OCI-LY7 (cell line): ENCODE measurements around the gene CALCB. TPM values are rescaled to one million over a fixed set of nuclear protein-coding genes. Genes with fewer than 3 reads are reported as not detected.

Source experiments
- BruUV-seq: library from RNA; stranded (reverse); fragments of 400-500 nt; replicated peaks from 2 replicates; lab custom pipeline; 2021; lab: Mats Ljungman, UMichigan
- CTCF ChIA-PET: fragments of 300-600 bp; sonication (Branson Sonifier 250); formaldehyde crosslinking; loops from one replicate; lab custom pipeline; 2022; ENCODE audit warnings: antibody characterized with exemption; ENCODE audit not compliant: unreplicated experiment; lab: Charles Lee
- POLR2A ChIA-PET: fragments of 300-600 bp; sonication (Branson Sonifier 250); formaldehyde crosslinking; loops from one replicate; lab custom pipeline; 2022; ENCODE audit warnings: antibody characterized with exemption; lab: Charles Lee
- DNase-seq: peaks from one replicate; pipeline ENCODE4 v3.0.0-alpha.2; 2015; ENCODE audit warnings: low spot score
- H2AFZ ChIP-seq: fragments of 200-600 bp; sonication (generic), shearing (Covaris generic); 2 replicates; pipeline ENCODE4 v1.6.1; 2014; ENCODE audit warnings: mild to moderate bottlenecking, antibody characterized with exemption, low read length, moderate library complexity
- H3K27ac ChIP-seq: fragments of 200-600 bp; sonication (generic); 2 replicates; pipeline ENCODE4 v1.5.1; 2014; ENCODE audit warnings: mixed run types, low read depth, mild to moderate bottlenecking, moderate library complexity, low read length, inconsistent platforms; ENCODE audit not compliant: poor library complexity, severe bottlenecking
- H3K36me3 ChIP-seq: fragments of 200-600 bp; sonication (generic); 2 replicates; pipeline ENCODE4 v1.6.1; 2014; ENCODE audit warnings: mild to moderate bottlenecking, antibody characterized with exemption, low read length, moderate library complexity, mixed read lengths; ENCODE audit not compliant: insufficient read depth
- H3K4me1 ChIP-seq: fragments of 200-600 bp; sonication (generic); 2 replicates; pipeline ENCODE4 v1.5.1; 2014; ENCODE audit warnings: mild to moderate bottlenecking, low read length; ENCODE audit not compliant: insufficient read depth, poor library complexity, severe bottlenecking
- H3K4me2 ChIP-seq: fragments of 200-600 bp; sonication (generic); 2 replicates; pipeline ENCODE4 v1.6.1; 2014; ENCODE audit warnings: mild to moderate bottlenecking, low read length
- H3K4me3 ChIP-seq: fragments of 200-600 bp; sonication (generic); 2 replicates; pipeline ENCODE4 v1.5.1; 2014; ENCODE audit warnings: mild to moderate bottlenecking, low read depth, low read length; ENCODE audit not compliant: poor library complexity, severe bottlenecking
- H3K79me2 ChIP-seq: fragments of 200-600 bp; sonication (generic); 2 replicates; pipeline ENCODE4 v1.6.1; 2016; ENCODE audit warnings: low read depth, mild to moderate bottlenecking, low read length, moderate library complexity, mixed read lengths; ENCODE audit not compliant: insufficient read depth
- H3K9me2 ChIP-seq: fragments of 200-600 bp; sonication (generic); 2 replicates; pipeline ENCODE4 v1.6.1; 2016; ENCODE audit warnings: mild to moderate bottlenecking, low read length, mixed read lengths; ENCODE audit not compliant: insufficient read depth
- H3K9me3 ChIP-seq: fragments of 200-600 bp; sonication (generic); 2 replicates; pipeline ENCODE4 v1.6.1; 2014; ENCODE audit warnings: mild to moderate bottlenecking, mixed run types, low read length, mixed read lengths
- H4K20me1 ChIP-seq: fragments of 200-600 bp; sonication (generic); 2 replicates; pipeline ENCODE4 v1.6.1; 2014; ENCODE audit warnings: mild to moderate bottlenecking, antibody characterized with exemption, low read length, moderate library complexity, mixed read lengths; ENCODE audit not compliant: insufficient read depth
- EZH2phosphoT487 ChIP-seq: fragments of 200-600 bp; sonication (generic); IDR thresholded peaks from 2 replicates; pipeline ENCODE4 v1.6.1; 2018; ENCODE audit warnings: low read depth, borderline replicate concordance, mild to moderate bottlenecking, mixed run types, antibody characterized with exemption, low read length, moderate library complexity, mixed read lengths
- intact Hi-C: fragments of 100-400 bp; cut with micrococcal nuclease; formaldehyde crosslinking; loops from one replicate; pipeline ENCODE4 v1.10.0; 2022; ENCODE audit not compliant: unreplicated experiment
- total RNA-seq, 2 experiments: library from RNA; depleted of rRNA in 1 of 2; stranded (reverse); fragments of >200 nt in 1 of 2; shearing (Covaris generic) in 1 of 2; gene quantifications; 2 replicates each; pipeline ENCODE4 v1.2.3, GENCODE V29; 2014 to 2022
- TF ChIP-seq, protein P1 (sequence below): fragments of 200-600 bp; sonication (generic); conservative IDR thresholded peaks from 2 replicates; pipeline ENCODE4 v1.5.1; 2014; ENCODE audit warnings: mild to moderate bottlenecking, antibody characterized with exemption, low read length, moderate library complexity, mixed read lengths

CALCB gene
- total RNA-seq, 2 experiments from 2014 or later = 0.44 TPM; not detected in 1

DNA sequence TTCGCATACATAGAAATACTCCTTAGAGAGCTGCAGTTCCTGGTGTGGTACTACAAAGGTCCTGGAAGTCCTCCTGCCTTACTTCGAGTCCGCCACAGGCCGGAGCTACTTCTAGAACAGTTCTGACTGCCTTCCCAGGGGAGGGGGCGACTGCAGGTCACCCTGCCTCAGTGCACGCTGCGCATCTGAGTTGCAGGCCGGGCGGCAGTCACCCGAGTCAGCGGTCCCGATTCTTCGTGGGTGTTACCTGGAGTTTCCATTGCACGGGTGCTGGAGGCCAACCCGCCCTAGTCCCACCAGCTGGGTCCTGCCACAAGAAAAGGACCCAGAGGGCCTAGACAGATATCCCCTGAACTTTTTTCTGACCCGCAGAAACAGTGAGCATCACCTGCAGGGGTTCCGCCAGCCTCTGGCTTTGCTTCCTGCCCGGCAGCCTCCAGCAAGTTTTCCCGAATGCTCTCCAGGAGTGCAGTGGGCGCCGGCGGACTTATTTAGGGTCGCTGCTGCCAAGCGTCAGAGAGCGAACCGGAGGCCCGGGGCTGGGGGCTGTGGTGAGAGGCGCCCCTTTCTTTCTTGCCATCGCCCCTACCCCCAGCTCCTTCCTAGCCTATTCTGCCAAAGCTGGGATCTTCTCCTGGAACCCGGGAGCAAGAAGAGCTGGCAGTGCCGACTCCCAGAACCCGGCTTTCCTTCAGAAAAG, 1.7 kb upstream of the CALCB start:
- no peak overlapping the region for H2AFZ ChIP-seq
- no peaks in the 10 kb centered on the region for H3K4me1 ChIP-seq
- no peak for TF ChIP-seq EZH2phosphoT487
- TF ChIP-seq, protein P1, sequence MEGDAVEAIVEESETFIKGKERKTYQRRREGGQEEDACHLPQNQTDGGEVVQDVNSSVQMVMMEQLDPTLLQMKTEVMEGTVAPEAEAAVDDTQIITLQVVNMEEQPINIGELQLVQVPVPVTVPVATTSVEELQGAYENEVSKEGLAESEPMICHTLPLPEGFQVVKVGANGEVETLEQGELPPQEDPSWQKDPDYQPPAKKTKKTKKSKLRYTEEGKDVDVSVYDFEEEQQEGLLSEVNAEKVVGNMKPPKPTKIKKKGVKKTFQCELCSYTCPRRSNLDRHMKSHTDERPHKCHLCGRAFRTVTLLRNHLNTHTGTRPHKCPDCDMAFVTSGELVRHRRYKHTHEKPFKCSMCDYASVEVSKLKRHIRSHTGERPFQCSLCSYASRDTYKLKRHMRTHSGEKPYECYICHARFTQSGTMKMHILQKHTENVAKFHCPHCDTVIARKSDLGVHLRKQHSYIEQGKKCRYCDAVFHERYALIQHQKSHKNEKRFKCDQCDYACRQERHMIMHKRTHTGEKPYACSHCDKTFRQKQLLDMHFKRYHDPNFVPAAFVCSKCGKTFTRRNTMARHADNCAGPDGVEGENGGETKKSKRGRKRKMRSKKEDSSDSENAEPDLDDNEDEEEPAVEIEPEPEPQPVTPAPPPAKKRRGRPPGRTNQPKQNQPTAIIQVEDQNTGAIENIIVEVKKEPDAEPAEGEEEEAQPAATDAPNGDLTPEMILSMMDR = no peak
- H3K27ac ChIP-seq = no peak overlapping the region
- no peak overlapping the region for H3K4me2 ChIP-seq
- H3K79me2 ChIP-seq = no peaks in the 10 kb centered on the region
- CTCF ChIA-PET = no interaction called here
- H4K20me1 ChIP-seq = no peaks in the 10 kb centered on the region
- no peak for DNase-seq
- POLR2A ChIA-PET = interaction anchor here (0.6 kb wide), 1 partner anchor 766 kb away, joined by 4 read pairs; no protein-coding TSS in a partner anchor
- no peaks in the 10 kb centered on the region for H3K9me2 ChIP-seq
- no peak overlapping the region for H3K4me3 ChIP-seq
- no peaks in the 10 kb centered on the region for H3K36me3 ChIP-seq
- H3K9me3 ChIP-seq = no peaks in the 10 kb centered on the region
- no TSS peak for BruUV-seq
- intact Hi-C loops = loop anchor here (10.0 kb wide), 1 partner anchor 277 kb away; no protein-coding TSS in a partner anchor

GRCh38 chr11:15072551-15073143, 746 bp upstream of the CALCB start:
- Histone ChIP-seq H4K20me1 (no peaks in the 10 kb centered on the region), H2AFZ (no peak overlapping the region), H3K79me2 (no peaks in the 10 kb centered on the region), H3K4me2 (no peak overlapping the region), H3K36me3 (no peaks in the 10 kb centered on the region), H3K4me1 (no peaks in the 10 kb centered on the region), H3K9me3 (no peaks in the 10 kb centered on the region), H3K9me2 (no peaks in the 10 kb centered on the region), H3K27ac (no peak overlapping the region), H3K4me3 (no peak overlapping the region)
- intact Hi-C loops = loop anchor here (10.0 kb wide), 1 partner anchor 278 kb away; no protein-coding TSS in a partner anchor
- CTCF ChIA-PET = no interaction called here
- no peak for TF ChIP-seq EZH2phosphoT487
- TF ChIP-seq, protein P1 = no peak
- POLR2A ChIA-PET = interaction anchor here (0.6 kb wide), 1 partner anchor 584 kb away, joined by 3 read pairs; no protein-coding TSS in a partner anchor
- DNase-seq = no peak
- no TSS peak for BruUV-seq
